ENCODE measurements around the gene TMEM185B.

DNA sequence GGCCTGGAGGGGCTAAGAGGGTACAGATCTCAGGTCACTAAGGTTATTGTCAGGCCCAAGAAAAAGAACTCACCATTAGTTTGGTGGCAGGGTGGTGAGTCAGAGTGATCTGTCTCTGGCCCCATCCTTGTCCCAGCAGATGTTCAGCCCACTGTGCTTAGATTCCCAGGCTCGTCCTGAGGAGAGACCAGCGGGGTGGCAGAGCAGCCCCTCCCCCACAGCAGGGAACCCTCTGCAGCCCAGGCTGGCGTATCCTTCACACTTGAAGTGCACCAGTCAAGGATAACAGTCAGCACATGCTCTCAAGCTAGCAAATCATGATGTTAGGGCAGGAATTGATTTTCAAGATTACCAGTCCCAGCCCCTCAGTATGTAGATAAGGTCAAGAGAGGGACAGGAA, 43.1 kb downstream of the TMEM185B start:
- TF ChIP-seq GATA2 (IDR thresholded peaks at IDR 0.05; ENCODE audit: low read depth, low read length) = no peak
- no peak for TF ChIP-seq GATA3 (IDR thresholded peaks at IDR 0.05; ENCODE audit: low read depth, low read length)

Data from SH-SY5Y (cell line).